ENCODE results near the gene MOCOS. TPM values are rescaled to one million over a fixed set of nuclear protein-coding genes. Genes with fewer than 3 reads are reported as not detected.

The MOCOS gene
- total and polyA plus RNA-seq, 2 of the 8 experiments (the other 6 are each of a cell fraction or from before 2014, with no cell fraction given): 4.7 to 5.8 TPM

DNA sequence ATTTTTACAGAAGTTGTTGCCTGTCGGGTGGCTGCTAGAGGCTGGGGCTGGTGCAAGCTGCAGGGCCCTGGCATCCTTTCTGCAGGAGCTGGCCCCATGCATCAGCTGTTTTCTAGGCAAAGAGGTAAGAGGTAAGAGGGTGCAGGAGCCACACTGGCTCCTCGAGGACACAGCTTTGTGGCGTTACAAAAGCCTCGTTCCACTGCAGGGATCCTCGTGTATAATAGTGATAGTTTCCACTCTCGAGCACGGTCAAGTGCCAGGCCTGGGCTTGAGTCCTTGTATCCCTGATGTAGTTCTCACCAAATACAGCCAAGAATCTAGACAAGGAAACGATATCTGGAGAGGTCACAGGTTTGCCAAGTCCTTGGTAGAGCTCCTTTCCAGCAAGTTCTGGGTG is 77.0 kb downstream of the MOCOS start:
- Histone ChIP-seq H2BK20ac (ENCODE audit: low read length) (no peak overlapping the region), H3K79me2 (ENCODE audit: control insufficient read depth in 1 of 2, insufficient read depth in 2 of 2, low read length in 2 of 2) (no peaks in the 10 kb centered on the region), H3K4ac (replicated peaks; ENCODE audit: insufficient read length, low read depth, low read length) (no peak overlapping the region), H3K9ac (replicated peaks in 1 of 4; ENCODE audit: extremely low read depth in 1 of 4, low read depth in 3 of 4, low read length in 3 of 4) (no peak overlapping the region), H2BK120ac (replicated peaks; ENCODE audit: low read depth, low read length) (no peak overlapping the region), H3K4me1 (replicated peaks in 1 of 4; ENCODE audit: control insufficient read depth in 3 of 4, insufficient read depth in 4 of 4, low read length in 3 of 4) (no peaks in the 10 kb centered on the region; a peak in 1 of 7 replicates), H3K27ac (ENCODE audit: low read depth, low read length) (no peak overlapping the region), H3K14ac (ENCODE audit: insufficient read length) (no peak overlapping the region), H4K8ac (ENCODE audit: extremely low read depth, insufficient read depth, low read length) (no peak overlapping the region), H2BK12ac (ENCODE audit: low read depth, low read length) (no peak overlapping the region), H3K23me2 (ENCODE audit: low read depth, low read length) (no peaks in the 10 kb centered on the region; the same call in 1 of the 2 replicates), H3K79me1 (ENCODE audit: low read depth, low read length) (no peaks in the 10 kb centered on the region), H2BK5ac (ENCODE audit: low read depth, low read length) (no peak overlapping the region), H4K91ac (replicated peaks; ENCODE audit: insufficient read length, low read length) (no peak overlapping the region), H4K20me1 (replicated peaks in 1 of 2; ENCODE audit: control insufficient read depth in 1 of 2, insufficient read depth in 2 of 2, low read length in 2 of 2) (no peaks in the 10 kb centered on the region), H3K4me3 (ENCODE audit: extremely low read depth in 1 of 4, insufficient read depth in 2 of 4, low read depth in 3 of 4, low read length in 4 of 4) (no peak overlapping the region), H3K9me3 (ENCODE audit: insufficient read depth in 2 of 2, low read depth in 1 of 2, low read length in 1 of 2) (no peaks in the 10 kb centered on the region), H3K18ac (ENCODE audit: extremely low read depth, low read length) (no peak overlapping the region), H3K36me3 (ENCODE audit: control insufficient read depth in 2 of 4, insufficient read depth in 4 of 4, low read length in 3 of 4) (no peaks in the 10 kb centered on the region; a peak in 1 of 8 replicates), H3K23ac (ENCODE audit: insufficient read length) (no peak overlapping the region), H3K27me3 (replicated peaks in 1 of 4; ENCODE audit: control insufficient read depth in 3 of 4, extremely low read depth in 1 of 4, insufficient read depth in 3 of 4, low read length in 3 of 4) (no peaks in the 10 kb centered on the region), H2AFZ (ENCODE audit: low read length) (no peak overlapping the region), H3K4me2 (ENCODE audit: insufficient read depth in 1 of 2, low read depth in 2 of 2, low read length in 2 of 2) (no peak overlapping the region), H2BK15ac (ENCODE audit: low read length) (no peak overlapping the region), H2AK5ac (ENCODE audit: low read depth, low read length) (no peak overlapping the region), H3K56ac (replicated peaks; ENCODE audit: insufficient read length, low read depth, low read length) (no peak overlapping the region), H4K5ac (ENCODE audit: insufficient read length, low read depth, low read length) (no peak overlapping the region)
- WGBS, 2 experiments (ENCODE audit: extremely low coverage in 1 of 2, insufficient coverage in 1 of 2, insufficient read length in 1 of 2, insufficient replicate concordance in 2 of 2, low coverage in 1 of 2, low lambda C conversion rate in 2 of 2, missing lambda C conversion rate in 1 of 2): 89% methylated on average over 8 of the region's 8 CpGs; no CpG with 5 or more reads in 1 of the 2 experiments
- FAIRE-seq (no peak), DNase-seq (ENCODE audit: low read depth in 1 of 2, low spot score in 2 of 2) (no peak)
- POLR2A ChIA-PET (ENCODE audit: partially characterized antibody): interaction anchor here (0.9 kb wide), 1 partner anchor 9 kb away, joined by 4 read pairs; no protein-coding TSS in a partner anchor
- CTCF ChIA-PET (ENCODE audit: partially characterized antibody): interaction anchor here (0.6 to 2.0 kb wide), 9 partner anchors 13 to 1272 kb away, joined by 3 to 7 read pairs (median 3); no protein-coding TSS in a partner anchor
- TF ChIP-seq, protein P1, sequence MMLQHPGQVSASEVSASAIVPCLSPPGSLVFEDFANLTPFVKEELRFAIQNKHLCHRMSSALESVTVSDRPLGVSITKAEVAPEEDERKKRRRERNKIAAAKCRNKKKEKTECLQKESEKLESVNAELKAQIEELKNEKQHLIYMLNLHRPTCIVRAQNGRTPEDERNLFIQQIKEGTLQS (IDR thresholded peaks at IDR 0.05; ENCODE audit: insufficient read depth, low read depth, low read length): no peak
- no peak for TF ChIP-seq ASH2L (IDR thresholded peaks at IDR 0.05; ENCODE audit: low read length)

All from H1 (cell line).